MM.1S (cell line): ENCODE data around the gene TMEM81.

Experiments used
- DNase-seq: peaks from one replicate; pipeline ENCODE4 v3.0.0-alpha.2; 2015
- H2AFZ ChIP-seq: fragments of 300-600 bp; sonication (generic); 2 replicates; pipeline ENCODE4 v1.6.0; 2016; ENCODE audit warnings: antibody characterized with exemption, low read length
- H3F3A ChIP-seq: fragments of 300-600 bp; sonication (generic); 2 replicates; pipeline ENCODE4 v1.6.1; 2016; ENCODE audit warnings: mild to moderate bottlenecking, antibody characterized with exemption, low read length, moderate library complexity, mixed read lengths; ENCODE audit not compliant: insufficient read depth
- H3K27ac ChIP-seq: fragments of 300-600 bp; sonication (generic); 2 replicates; pipeline ENCODE4 v1.5.1; 2016; ENCODE audit warnings: mild to moderate bottlenecking, low read length
- H3K27me3 ChIP-seq: fragments of 300-600 bp; sonication (generic); replicated peaks from 2 replicates; pipeline ENCODE4 v1.6.0; 2016; ENCODE audit warnings: low read length; ENCODE audit not compliant: insufficient read depth
- H3K36me3 ChIP-seq: fragments of 300-600 bp; sonication (generic); replicated peaks from 2 replicates; pipeline ENCODE4 v1.6.1; 2016; ENCODE audit warnings: mild to moderate bottlenecking, low read length, mixed read lengths; ENCODE audit not compliant: insufficient read depth
- H3K4me1 ChIP-seq: fragments of 300-600 bp; sonication (generic); 2 replicates; pipeline ENCODE4 v1.6.1; 2016; ENCODE audit warnings: low read length, mixed read lengths
- H3K4me2 ChIP-seq: fragments of 300-600 bp; sonication (generic); 2 replicates; pipeline ENCODE4 v1.6.0; 2016; ENCODE audit warnings: low read depth, low read length
- H3K4me3 ChIP-seq: fragments of 300-600 bp; sonication (generic); 2 replicates; pipeline ENCODE4 v1.5.1; 2016; ENCODE audit warnings: low read length, mixed read lengths
- H3K79me2 ChIP-seq: fragments of 300-600 bp; sonication (generic); 2 replicates; pipeline ENCODE4 v1.6.1; 2016; ENCODE audit warnings: mixed run types, low read length, mixed read lengths
- H3K9ac ChIP-seq: fragments of 300-600 bp; sonication (generic); 2 replicates; pipeline ENCODE4 v1.6.1; 2016; ENCODE audit warnings: low read length, mixed read lengths
- H3K9me2 ChIP-seq: fragments of 300-600 bp; sonication (generic); replicated peaks from 2 replicates; pipeline ENCODE4 v1.6.1; 2016; ENCODE audit warnings: mild to moderate bottlenecking, low read length, mixed read lengths; ENCODE audit not compliant: insufficient read depth
- H3K9me3 ChIP-seq: fragments of 300-600 bp; sonication (generic); replicated peaks from 2 replicates; pipeline ENCODE4 v1.6.1; 2016; ENCODE audit warnings: mild to moderate bottlenecking, low read length, mixed read lengths; ENCODE audit not compliant: insufficient read depth
- H4K20me1 ChIP-seq: fragments of 300-600 bp; sonication (generic); 2 replicates; pipeline ENCODE4 v1.6.1; 2016; ENCODE audit warnings: mild to moderate bottlenecking, low read length, moderate library complexity, mixed read lengths; ENCODE audit not compliant: insufficient read depth
- EZH2 ChIP-seq: fragments of 300-600 bp; sonication (generic); optimal IDR thresholded peaks from 2 replicates; pipeline ENCODE3; 2017; ENCODE audit warnings: low read depth, mild to moderate bottlenecking, antibody characterized with exemption, low read length, mixed read lengths
- EZH2phosphoT487 ChIP-seq: fragments of 300-600 bp; sonication (generic); IDR thresholded peaks from 2 replicates; pipeline ENCODE4 v1.6.1; 2018; ENCODE audit warnings: antibody characterized with exemption, low read length
- TF ChIP-seq, protein P1 (sequence below): fragments of 300-600 bp; sonication (generic); IDR thresholded peaks from 2 replicates; pipeline ENCODE4 v1.5.1; 2016; ENCODE audit warnings: antibody characterized with exemption, low read length, mixed read lengths

Gene TMEM81

GRCh38 chr1:205072286-205072685 lies 12.0 kb downstream of the TMEM81 start:
- Histone ChIP-seq H2AFZ (no peak overlapping the region), H3K4me2 (no peak overlapping the region), H3K9me2 (no peaks in the 10 kb centered on the region), H3K27me3 (no peaks in the 10 kb centered on the region; the same call in 1 of the 2 replicates), H3K27ac (no peak overlapping the region), H3K4me3 (no peak overlapping the region), H3K36me3 (no peaks in the 10 kb centered on the region), H3K9ac (no peak overlapping the region), H3K9me3 (no peaks in the 10 kb centered on the region), H3K79me2 (no peaks in the 10 kb centered on the region), H3K4me1 (no peaks in the 10 kb centered on the region), H3F3A (no peaks in the 10 kb centered on the region), H4K20me1 (no peaks in the 10 kb centered on the region)
- no peak for DNase-seq
- TF ChIP-seq EZH2 (no peak), EZH2phosphoT487 (no peak)
- TF ChIP-seq, protein P1, sequence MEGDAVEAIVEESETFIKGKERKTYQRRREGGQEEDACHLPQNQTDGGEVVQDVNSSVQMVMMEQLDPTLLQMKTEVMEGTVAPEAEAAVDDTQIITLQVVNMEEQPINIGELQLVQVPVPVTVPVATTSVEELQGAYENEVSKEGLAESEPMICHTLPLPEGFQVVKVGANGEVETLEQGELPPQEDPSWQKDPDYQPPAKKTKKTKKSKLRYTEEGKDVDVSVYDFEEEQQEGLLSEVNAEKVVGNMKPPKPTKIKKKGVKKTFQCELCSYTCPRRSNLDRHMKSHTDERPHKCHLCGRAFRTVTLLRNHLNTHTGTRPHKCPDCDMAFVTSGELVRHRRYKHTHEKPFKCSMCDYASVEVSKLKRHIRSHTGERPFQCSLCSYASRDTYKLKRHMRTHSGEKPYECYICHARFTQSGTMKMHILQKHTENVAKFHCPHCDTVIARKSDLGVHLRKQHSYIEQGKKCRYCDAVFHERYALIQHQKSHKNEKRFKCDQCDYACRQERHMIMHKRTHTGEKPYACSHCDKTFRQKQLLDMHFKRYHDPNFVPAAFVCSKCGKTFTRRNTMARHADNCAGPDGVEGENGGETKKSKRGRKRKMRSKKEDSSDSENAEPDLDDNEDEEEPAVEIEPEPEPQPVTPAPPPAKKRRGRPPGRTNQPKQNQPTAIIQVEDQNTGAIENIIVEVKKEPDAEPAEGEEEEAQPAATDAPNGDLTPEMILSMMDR = no peak

- no peak for DNase-seq
- no peaks in the 10 kb centered on the region for H3K9me2 ChIP-seq
- H2AFZ ChIP-seq = no peak overlapping the region
- no peaks in the 10 kb centered on the region for H3K4me1 ChIP-seq
- no peak overlapping the region for H3K4me3 ChIP-seq
- H4K20me1 ChIP-seq = no peaks in the 10 kb centered on the region
- H3F3A ChIP-seq = no peaks in the 10 kb centered on the region
- no peaks in the 10 kb centered on the region for H3K36me3 ChIP-seq
- H3K9ac ChIP-seq = no peak overlapping the region
- no peak overlapping the region for H3K4me2 ChIP-seq
- H3K79me2 ChIP-seq = no peaks in the 10 kb centered on the region
- TF ChIP-seq EZH2 (no peak), EZH2phosphoT487 (no peak)
- TF ChIP-seq, protein P1 = no peak
- no peaks in the 10 kb centered on the region for H3K9me3 ChIP-seq
- H3K27ac ChIP-seq = no peak overlapping the region
- H3K27me3 ChIP-seq = no peaks in the 10 kb centered on the region; the same call in 1 of the 2 replicates
Measured at GRCh38 chr1:205071801-205072200, 12.5 kb downstream of the TMEM81 start.

DNA sequence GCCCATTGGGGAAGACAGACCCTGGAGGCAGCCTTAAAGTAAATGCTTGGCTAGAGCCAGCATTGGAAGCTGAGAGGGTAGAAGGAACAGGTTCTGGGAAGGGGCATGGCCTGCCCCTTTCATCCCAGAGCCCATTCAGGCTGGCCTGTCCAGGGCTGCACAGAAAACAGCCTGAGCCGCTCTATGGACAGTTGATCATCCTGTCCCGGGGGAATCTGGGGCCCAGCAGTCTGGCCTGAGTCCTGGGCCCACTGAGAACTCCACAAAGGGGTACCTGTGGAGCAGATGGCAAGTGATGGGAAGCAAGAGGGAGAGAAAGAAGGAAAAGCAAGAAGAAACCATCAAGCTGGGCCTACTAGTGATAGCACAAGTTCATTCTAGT lies 13.2 kb downstream of the TMEM81 start:
- H3F3A ChIP-seq = no peaks in the 10 kb centered on the region

More for the DNA sequence above, 13.2 kb downstream of the TMEM81 start:
- H2AFZ ChIP-seq = no peak overlapping the region
- no peaks in the 10 kb centered on the region for H4K20me1 ChIP-seq
- no peaks in the 10 kb centered on the region for H3K9me2 ChIP-seq
- no peaks in the 10 kb centered on the region for H3K9me3 ChIP-seq
- no peak overlapping the region for H3K27ac ChIP-seq
- H3K79me2 ChIP-seq = no peaks in the 10 kb centered on the region
- H3K4me3 ChIP-seq = no peak overlapping the region
- H3K9ac ChIP-seq = no peak overlapping the region
- no peaks in the 10 kb centered on the region for H3K36me3 ChIP-seq
- H3K4me2 ChIP-seq = no peak overlapping the region
- no peak for TF ChIP-seq EZH2phosphoT487
- TF ChIP-seq, protein P1 = no peak
- TF ChIP-seq EZH2 = no peak
- no peak for DNase-seq
- no peaks in the 10 kb centered on the region; the same call in 1 of the 2 replicates for H3K27me3 ChIP-seq
- H3K4me1 ChIP-seq = no peaks in the 10 kb centered on the region
